ENCODE data around the gene MYDGF. TPM values are rescaled to one million over a fixed set of nuclear protein-coding genes. Genes with fewer than 3 reads are reported as not detected.

The MYDGF gene
- total and polyA plus RNA-seq, 12 donors, result 35.9 to 159 (median 75.5) TPM

GRCh38 chr19:4618019-4618418 lies 52.1 kb downstream of the MYDGF start:
- H3K4me1 ChIP-seq (replicated peaks in 1 of 2), result no peaks in the 10 kb centered on the region
- H3K27me3 ChIP-seq, result no peaks in the 10 kb centered on the region
- TF ChIP-seq, protein P1, sequence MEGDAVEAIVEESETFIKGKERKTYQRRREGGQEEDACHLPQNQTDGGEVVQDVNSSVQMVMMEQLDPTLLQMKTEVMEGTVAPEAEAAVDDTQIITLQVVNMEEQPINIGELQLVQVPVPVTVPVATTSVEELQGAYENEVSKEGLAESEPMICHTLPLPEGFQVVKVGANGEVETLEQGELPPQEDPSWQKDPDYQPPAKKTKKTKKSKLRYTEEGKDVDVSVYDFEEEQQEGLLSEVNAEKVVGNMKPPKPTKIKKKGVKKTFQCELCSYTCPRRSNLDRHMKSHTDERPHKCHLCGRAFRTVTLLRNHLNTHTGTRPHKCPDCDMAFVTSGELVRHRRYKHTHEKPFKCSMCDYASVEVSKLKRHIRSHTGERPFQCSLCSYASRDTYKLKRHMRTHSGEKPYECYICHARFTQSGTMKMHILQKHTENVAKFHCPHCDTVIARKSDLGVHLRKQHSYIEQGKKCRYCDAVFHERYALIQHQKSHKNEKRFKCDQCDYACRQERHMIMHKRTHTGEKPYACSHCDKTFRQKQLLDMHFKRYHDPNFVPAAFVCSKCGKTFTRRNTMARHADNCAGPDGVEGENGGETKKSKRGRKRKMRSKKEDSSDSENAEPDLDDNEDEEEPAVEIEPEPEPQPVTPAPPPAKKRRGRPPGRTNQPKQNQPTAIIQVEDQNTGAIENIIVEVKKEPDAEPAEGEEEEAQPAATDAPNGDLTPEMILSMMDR (IDR thresholded peaks at IDR 0.05), result no peak
- no peak for TF ChIP-seq POLR2A (IDR thresholded peaks at IDR 0.05)
- H3K9me3 ChIP-seq (replicated peaks in 1 of 3), result no peaks in the 10 kb centered on the region
- no peak overlapping the region for H3K27ac ChIP-seq
- intact Hi-C loops (cut with DNase I), result no loop called here
- H3K36me3 ChIP-seq (replicated peaks in 1 of 2), result no peaks in the 10 kb centered on the region
- H3K4me3 ChIP-seq, result no peak overlapping the region
- DNase-seq, result no peak
- WGBS, 4 donors, result 38 to 49% (median 47%) methylated on average over 6 of the region's 6 CpGs

- no peaks in the 10 kb centered on the region for H3K9me3 ChIP-seq (replicated peaks in 1 of 3)
- H3K27me3 ChIP-seq, result no peaks in the 10 kb centered on the region
- intact Hi-C loops (cut with DNase I), result no loop called here
- no peaks in the 10 kb centered on the region for H3K36me3 ChIP-seq (replicated peaks in 1 of 2)
- H3K27ac ChIP-seq, result no peak overlapping the region
- H3K4me3 ChIP-seq, result no peak overlapping the region
- DNase-seq, result no peak
- no peak for TF ChIP-seq POLR2A (IDR thresholded peaks at IDR 0.05)
- TF ChIP-seq, protein P1 (IDR thresholded peaks at IDR 0.05), result no peak
- peaks cover 0 to 10% of the 10 kb centered on the region in 2 donors for H3K4me1 ChIP-seq (replicated peaks in 1 of 2)
- 90 to 96% (median 91%) methylated on average over 8 of the region's 8 CpGs for WGBS, 4 donors
Observed at GRCh38 chr19:4613254-4613751, 56.8 kb downstream of the MYDGF start.

DNA sequence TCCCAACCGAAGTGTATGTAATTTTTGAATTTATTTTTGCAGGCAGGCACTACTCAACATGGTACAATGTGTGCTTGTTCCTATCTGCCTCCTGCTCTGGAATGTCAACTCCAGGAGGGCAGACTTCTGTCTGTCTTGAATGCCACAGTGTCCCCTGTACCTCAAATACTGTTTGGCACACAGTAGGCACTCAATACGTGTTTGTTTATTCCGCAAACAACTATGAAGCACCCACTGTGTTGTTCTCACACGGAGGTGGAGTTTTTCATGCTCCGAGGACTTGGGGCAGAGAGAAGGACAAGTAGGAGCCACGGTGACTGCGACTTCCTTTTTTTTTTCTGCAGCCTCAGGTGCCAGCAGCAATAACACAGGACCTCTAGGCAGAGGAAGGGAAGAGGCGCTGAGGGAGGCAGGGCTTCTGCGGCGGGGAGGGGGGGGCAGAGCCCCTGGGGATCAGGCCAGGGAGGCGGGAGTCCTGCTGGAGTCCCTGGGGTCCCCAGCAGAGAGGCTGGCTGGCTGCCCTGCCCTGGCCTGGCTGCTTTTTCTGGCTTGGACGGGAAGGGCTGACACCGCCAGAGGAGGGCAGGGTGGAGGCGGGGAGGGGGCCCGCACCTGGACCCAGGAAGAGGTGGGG lies 60.1 kb downstream of the MYDGF start:
- Histone ChIP-seq H3K4me3 (no peak overlapping the region), H3K27ac (no peak overlapping the region), H3K27me3 (no peaks in the 10 kb centered on the region), H3K4me1 (replicated peaks in 1 of 2) (peaks cover 4 to 16% of the 10 kb centered on the region in 2 donors), H3K36me3 (replicated peaks in 1 of 2) (no peaks in the 10 kb centered on the region), H3K9me3 (replicated peaks in 1 of 3) (no peaks in the 10 kb centered on the region)
- peak in 1 of 7 donors; percentile 21 for DNase-seq
- WGBS, 4 donors, result 13 to 20% (median 16%) methylated on average over 12 to 15 of the region's 15 CpGs
- TF ChIP-seq, protein P1 (IDR thresholded peaks at IDR 0.05), result no peak
- TF ChIP-seq POLR2A (IDR thresholded peaks at IDR 0.05), result no peak
- intact Hi-C loops (cut with DNase I), result no loop called here

Other genes starting within 250 kb of the MYDGF start
- gene UBXN6, start 212.5 kb downstream of the MYDGF start, total RNA-seq, result 100 to 1,000 TPM; 113 to 317 (median 268) TPM
- gene UBXN6, start 212.5 kb downstream of the MYDGF start, polyA plus RNA-seq, result 100 to 1,000 TPM in 2 of 3 donors, 10 to 100 TPM in 1; 53.9 to 257 (median 250) TPM
- gene HDGFL2, start 198.0 kb downstream of the MYDGF start, total RNA-seq, result 10 to 100 TPM; 29.9 to 54.6 (median 34.9) TPM
- 10 to 100 TPM; 22.0 to 74.7 (median 55.8) TPM for gene HDGFL2, start 198.0 kb downstream of the MYDGF start, polyA plus RNA-seq
- gene PLIN4, start 151.9 kb downstream of the MYDGF start, total RNA-seq, result 1 to 10 TPM in 6 of 9 donors, under 1 TPM in 3; 0.17 to 9.1 (median 2.0) TPM
- gene PLIN4, start 151.9 kb downstream of the MYDGF start, polyA plus RNA-seq, result 10 to 100 TPM in 1 of 3 donors, 1 to 10 TPM in 1, under 1 TPM in 1; 0.09 to 25.4 (median 9.3) TPM
- gene PLIN5, start 135.1 kb downstream of the MYDGF start, total RNA-seq, result 10 to 100 TPM in 4 of 9 donors, 1 to 10 TPM in 5; 1.5 to 47.6 (median 5.5) TPM
- 10 to 100 TPM in 1 of 3 donors, 1 to 10 TPM in 1, under 1 TPM in 1; 0.57 to 44.3 (median 9.0) TPM for gene PLIN5, start 135.1 kb downstream of the MYDGF start, polyA plus RNA-seq
- gene LRG1, start 130.3 kb downstream of the MYDGF start, total RNA-seq, result 10 to 100 TPM in 1 of 9 donors, 1 to 10 TPM in 5, under 1 TPM in 2, not detected in 1; 0.33 to 52.5 (median 3.2) TPM
- 1 to 10 TPM in 2 of 3 donors, under 1 TPM in 1; 0.80 to 1.6 (median 1.2) TPM for gene LRG1, start 130.3 kb downstream of the MYDGF start, polyA plus RNA-seq
- 10 to 100 TPM in 8 of 9 donors, 1 to 10 TPM in 1; 7.1 to 59.2 (median 37.2) TPM for gene SEMA6B, start 110.7 kb downstream of the MYDGF start, total RNA-seq
- gene SEMA6B, start 110.7 kb downstream of the MYDGF start, polyA plus RNA-seq, result 10 to 100 TPM in 2 of 3 donors, 1 to 10 TPM in 1; 3.1 to 19.8 (median 15.9) TPM
- 1 to 10 TPM; 2.6 to 8.1 (median 5.4) TPM for gene TNFAIP8L1, start 30.8 kb downstream of the MYDGF start, total RNA-seq
- 10 to 100 TPM in 1 of 3 donors, 1 to 10 TPM in 2; 2.6 to 13.8 (median 5.8) TPM for gene TNFAIP8L1, start 30.8 kb downstream of the MYDGF start, polyA plus RNA-seq
- 100 to 1,000 TPM in 1 of 9 donors, 10 to 100 TPM in 7, 1 to 10 TPM in 1; 9.5 to 117 (median 50.2) TPM for gene DPP9, start 53.5 kb upstream of the MYDGF start, total RNA-seq
- gene DPP9, start 53.5 kb upstream of the MYDGF start, polyA plus RNA-seq, result 10 to 100 TPM; 14.6 to 56.3 (median 32.1) TPM
- 10 to 100 TPM; 11.0 to 25.8 (median 17.8) TPM for gene FEM1A, start 121.4 kb upstream of the MYDGF start, total RNA-seq
- gene FEM1A, start 121.4 kb upstream of the MYDGF start, polyA plus RNA-seq, result 1 to 10 TPM; 3.6 to 5.9 (median 4.3) TPM
- 10 to 100 TPM in 1 of 9 donors, 1 to 10 TPM in 7, under 1 TPM in 1; 0.61 to 12.0 (median 6.7) TPM for gene TICAM1, start 161.4 kb upstream of the MYDGF start, total RNA-seq
- 1 to 10 TPM; 1.9 to 9.3 (median 7.4) TPM for gene TICAM1, start 161.4 kb upstream of the MYDGF start, polyA plus RNA-seq
- gene PLIN3, start 197.3 kb upstream of the MYDGF start, total RNA-seq, result 100 to 1,000 TPM in 7 of 9 donors, 10 to 100 TPM in 2; 64.9 to 181 (median 115) TPM
- gene PLIN3, start 197.3 kb upstream of the MYDGF start, polyA plus RNA-seq, result 10 to 100 TPM; 21.3 to 59.2 (median 32.3) TPM
- under 1 TPM in 8 of 9 donors, not detected in 1; 0.06 to 0.69 (median 0.20) TPM for gene ARRDC5, start 232.6 kb upstream of the MYDGF start, total RNA-seq
- 1 to 10 TPM in 1 of 3 donors, under 1 TPM in 1, not detected in 1; 0.27 to 1.1 TPM for gene ARRDC5, start 232.6 kb upstream of the MYDGF start, polyA plus RNA-seq
- gene UHRF1, start 239.2 kb upstream of the MYDGF start, total RNA-seq, result 10 to 100 TPM in 1 of 9 donors, 1 to 10 TPM in 5, under 1 TPM in 3; 0.87 to 11.0 (median 1.2) TPM
- 1 to 10 TPM in 1 of 3 donors, under 1 TPM in 2; 0.56 to 1.2 (median 0.88) TPM for gene UHRF1, start 239.2 kb upstream of the MYDGF start, polyA plus RNA-seq

Data from adrenal gland (tissue), 12 donors.